K562 (cell line): Measurements from ENCODE around the gene MYO1F. TPM values are rescaled to one million over a fixed set of nuclear protein-coding genes. Genes with fewer than 3 reads are reported as not detected.

Source experiments
- MTA3 ChIP-seq: fragments of 450-650 bp; formaldehyde crosslinking; IDR thresholded peaks from 2 replicates; pipeline ENCODE4 v1.6.1; 2017; ENCODE audit warnings: mild to moderate bottlenecking, borderline replicate concordance
- POU5F1 ChIP-seq: fragments of 150-350 bp; IDR thresholded peaks from 2 replicates; pipeline ENCODE4 v1.6.1; 2014; ENCODE audit warnings: borderline replicate concordance, low read length, low read depth, mild to moderate bottlenecking; ENCODE audit not compliant: partially characterized antibody
- RB1 ChIP-seq: fragments of 450-650 bp; IDR thresholded peaks from 2 replicates; pipeline ENCODE4 v1.6.1; 2017; ENCODE audit warnings: low read depth, mild to moderate bottlenecking
- RNF2 ChIP-seq: sonication (generic); IDR thresholded peaks from 2 replicates; pipeline ENCODE4 v1.6.1; 2016
- TBL1XR1 ChIP-seq, 2 experiments: IDR thresholded peaks; 2 replicates each; pipeline ENCODE4 v1.6.1; 2012; ENCODE audit warnings: improper control_type of control experiment in 2 of 2, low read length in 2 of 2, mild to moderate bottlenecking in 1 of 2
- USF1 ChIP-seq: sonication (generic); formaldehyde crosslinking; IDR thresholded peaks from 2 replicates; pipeline ENCODE4 v1.9.0; 2022; ENCODE audit warnings: mild to moderate bottlenecking, missing genetic modification reagents
- ZFP91 ChIP-seq: sonication (generic); formaldehyde crosslinking; IDR thresholded peaks from 2 replicates; pipeline ENCODE4 v1.8.0; 2022; ENCODE audit warnings: mild to moderate bottlenecking, missing genetic modification reagents
- polyA plus RNA-seq, 8 experiments: library from polyadenylated mRNA; depleted of rRNA in 4 of 8; stranded (reverse) in 5 of 8; unstranded in 3 of 8; fragments of >200 nt; fragmentation: Nextera tagmentation in 2 of 8; fragmentation: Illumina TruSeq in 1 of 8; extraction: Ambion mirVana in 2 of 8; extraction: Trizol in 1 of 8; gene quantifications; 2 replicates each; pipeline versions ENCODE4 v1.2.1 to v1.2.3, GENCODE V29; 2011 to 2014; ENCODE audit warnings: inconsistent platforms in 1 of 8, missing spikeins in 1 of 8
- total RNA-seq, 7 experiments: library from RNA; depleted of rRNA in 6 of 7; stranded (reverse); fragments of >200 nt in 6 of 7; fragmentation: Illumina TruSeq in 2 of 7; extraction: Trizol in 2 of 7; gene quantifications; 2 replicates each; pipeline versions ENCODE4 v1.2.1 to v1.2.3, GENCODE V29; 2011 to 2021; ENCODE audit warnings: low replicate concordance in 1 of 7
- TF ChIP-seq, protein P1 (sequence below), 2 experiments: fragments of 450-650 bp in 1 of 2; sonication (generic) in 1 of 2; formaldehyde crosslinking in 1 of 2; IDR thresholded peaks; 2 replicates each; pipeline versions ENCODE4 v1.7.1 to v1.9.0; 2016 to 2022; ENCODE audit warnings: inconsistent platforms in 1 of 2, mild to moderate bottlenecking in 1 of 2, missing genetic modification reagents in 1 of 2

MYO1F gene
- total and polyA plus RNA-seq, 9 of the 15 experiments (the other 6 are each of a cell fraction or from before 2014, with no cell fraction given): 0.78 to 9.4 (median 4.3) TPM

DNA sequence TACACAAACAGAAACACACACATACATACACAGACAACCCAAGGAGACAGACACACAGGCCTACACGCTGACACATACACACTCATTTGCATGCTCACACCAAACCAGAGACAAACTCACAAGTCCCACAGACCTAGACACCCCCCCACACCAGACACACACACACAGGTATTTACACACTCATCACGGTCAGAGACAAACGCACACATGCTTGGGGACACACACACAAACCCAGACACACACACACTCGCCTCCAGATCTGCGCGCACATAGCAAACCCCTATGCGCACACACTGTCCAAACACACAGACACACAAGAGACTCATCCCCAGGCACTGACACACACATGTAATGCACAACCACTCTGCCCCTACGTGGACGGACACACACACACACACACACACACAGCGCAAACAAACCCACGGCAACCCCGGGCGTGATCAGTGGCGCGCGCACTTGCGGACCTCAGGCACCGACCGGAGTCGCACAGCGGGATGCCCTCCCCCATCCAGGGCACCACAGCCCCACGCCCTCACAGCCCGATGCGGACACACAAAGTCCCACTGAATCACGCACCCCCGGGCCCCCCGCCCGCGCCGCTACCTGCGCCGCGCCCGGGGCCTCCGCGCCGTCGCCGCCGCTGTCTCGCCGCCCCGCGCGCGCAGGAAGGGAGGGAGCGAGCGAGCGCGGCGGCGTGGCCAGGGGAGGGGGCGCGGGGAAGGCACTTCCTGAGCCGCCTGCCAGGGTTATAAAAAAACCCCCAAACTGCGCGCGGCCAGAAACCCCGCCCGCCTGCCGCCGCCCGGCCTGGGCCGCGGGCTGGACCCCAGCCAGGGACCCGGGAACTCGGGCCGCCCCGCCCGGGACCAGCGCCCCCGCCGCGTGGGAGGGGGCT is 33.0 kb upstream of the MYO1F start, which contains the start of gene ADAMTS10 (continued):
- TF ChIP-seq USF1 (peak; percentile 16; the same call in 1 of the 2 replicates), ZFP91 (CRISPR knock-in tag) (no peak), TBL1XR1 (IDR thresholded peaks at IDR 0.05; ENCODE audit: low read length in 2 of 2) (no peak), MTA3 (0 out of 2 replicates have a peak, but pooled peaks have one; percentile 25), RB1 (peak; percentile 61; the same call in 1 of the 2 replicates), POU5F1 (no peak), RNF2 (no peak)
- TF ChIP-seq, protein P1, sequence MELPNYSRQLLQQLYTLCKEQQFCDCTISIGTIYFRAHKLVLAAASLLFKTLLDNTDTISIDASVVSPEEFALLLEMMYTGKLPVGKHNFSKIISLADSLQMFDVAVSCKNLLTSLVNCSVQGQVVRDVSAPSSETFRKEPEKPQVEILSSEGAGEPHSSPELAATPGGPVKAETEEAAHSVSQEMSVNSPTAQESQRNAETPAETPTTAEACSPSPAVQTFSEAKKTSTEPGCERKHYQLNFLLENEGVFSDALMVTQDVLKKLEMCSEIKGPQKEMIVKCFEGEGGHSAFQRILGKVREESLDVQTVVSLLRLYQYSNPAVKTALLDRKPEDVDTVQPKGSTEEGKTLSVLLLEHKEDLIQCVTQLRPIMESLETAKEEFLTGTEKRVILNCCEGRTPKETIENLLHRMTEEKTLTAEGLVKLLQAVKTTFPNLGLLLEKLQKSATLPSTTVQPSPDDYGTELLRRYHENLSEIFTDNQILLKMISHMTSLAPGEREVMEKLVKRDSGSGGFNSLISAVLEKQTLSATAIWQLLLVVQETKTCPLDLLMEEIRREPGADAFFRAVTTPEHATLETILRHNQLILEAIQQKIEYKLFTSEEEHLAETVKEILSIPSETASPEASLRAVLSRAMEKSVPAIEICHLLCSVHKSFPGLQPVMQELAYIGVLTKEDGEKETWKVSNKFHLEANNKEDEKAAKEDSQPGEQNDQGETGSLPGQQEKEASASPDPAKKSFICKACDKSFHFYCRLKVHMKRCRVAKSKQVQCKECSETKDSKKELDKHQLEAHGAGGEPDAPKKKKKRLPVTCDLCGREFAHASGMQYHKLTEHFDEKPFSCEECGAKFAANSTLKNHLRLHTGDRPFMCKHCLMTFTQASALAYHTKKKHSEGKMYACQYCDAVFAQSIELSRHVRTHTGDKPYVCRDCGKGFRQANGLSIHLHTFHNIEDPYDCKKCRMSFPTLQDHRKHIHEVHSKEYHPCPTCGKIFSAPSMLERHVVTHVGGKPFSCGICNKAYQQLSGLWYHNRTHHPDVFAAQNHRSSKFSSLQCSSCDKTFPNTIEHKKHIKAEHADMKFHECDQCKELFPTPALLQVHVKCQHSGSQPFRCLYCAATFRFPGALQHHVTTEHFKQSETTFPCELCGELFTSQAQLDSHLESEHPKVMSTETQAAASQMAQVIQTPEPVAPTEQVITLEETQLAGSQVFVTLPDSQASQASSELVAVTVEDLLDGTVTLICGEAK (IDR thresholded peaks at IDR 0.05): peak; percentile 67
- TF ChIP-seq, protein P1 (CRISPR knock-in tag; IDR thresholded peaks at IDR 0.05): no peak
